Measurements from ENCODE around the gene TAGLN3. TPM values are rescaled to one million over a fixed set of nuclear protein-coding genes. Genes with fewer than 3 reads are reported as not detected.

TAGLN3 gene
- total RNA-seq, result under 1 TPM; 0.52 to 0.57 TPM

- POLR2A ChIA-PET, result no interaction called here
- CTCF ChIA-PET, result interaction anchor here (0.5 to 4.5 kb wide), 3 partner anchors 10 to 21 kb away, joined by 3 to 15 read pairs (median 6); no protein-coding TSS in a partner anchor
These were observed at the start of gene TAGLN3 for GRCh38 chr3:111998636-111999483. TAGLN3 (plus strand) TSS chr3:111998922; CDS start chr3:111999423, 501 bp downstream.

- POLR2A ChIA-PET, result no interaction called here
- CTCF ChIA-PET, result no interaction called here
These were observed 49.0 kb upstream of the TAGLN3 start for GRCh38 chr3:111949712-111950111.

- ChIA-PET POLR2A (no interaction called here), CTCF (interaction anchor here (1.0 kb wide), 1 partner anchor 233 kb away, joined by 3 read pairs; no protein-coding TSS in a partner anchor)
These were observed 47.7 kb upstream of the TAGLN3 start for GRCh38 chr3:111951032-111951431.

- CTCF ChIA-PET, result no interaction called here
- POLR2A ChIA-PET, result no interaction called here
These were observed 46.6 kb upstream of the TAGLN3 start for GRCh38 chr3:111952086-111952485.

DNA sequence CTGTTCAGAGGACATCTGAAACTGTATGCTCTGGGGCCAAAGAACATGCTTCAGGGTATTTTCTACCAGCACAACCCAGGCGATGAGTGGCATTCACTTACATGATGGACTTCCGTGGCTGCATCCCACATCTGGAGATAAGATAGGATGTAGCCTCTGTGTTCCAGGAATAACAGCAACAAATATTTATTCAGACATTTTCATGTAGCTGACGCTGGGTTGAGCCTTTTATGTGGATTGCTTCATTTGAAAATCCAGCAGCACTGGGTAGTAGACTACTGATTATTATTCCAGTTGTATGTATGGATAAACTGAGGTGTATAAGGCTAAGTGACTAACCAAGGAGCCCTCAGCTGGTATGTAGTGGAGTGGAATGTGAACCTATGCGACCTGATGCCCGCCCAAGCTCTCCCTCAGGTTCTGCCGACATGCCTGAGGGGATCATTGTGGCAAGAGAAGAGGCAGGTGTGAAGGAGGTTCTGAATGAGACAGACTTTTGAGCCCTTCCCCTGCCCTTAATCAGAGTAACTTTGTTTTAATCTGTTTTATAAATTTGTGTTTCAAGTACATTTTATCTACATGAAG lies 45.8 kb upstream of the TAGLN3 start:
- ChIA-PET CTCF (no interaction called here), POLR2A (no interaction called here)

DNA sequence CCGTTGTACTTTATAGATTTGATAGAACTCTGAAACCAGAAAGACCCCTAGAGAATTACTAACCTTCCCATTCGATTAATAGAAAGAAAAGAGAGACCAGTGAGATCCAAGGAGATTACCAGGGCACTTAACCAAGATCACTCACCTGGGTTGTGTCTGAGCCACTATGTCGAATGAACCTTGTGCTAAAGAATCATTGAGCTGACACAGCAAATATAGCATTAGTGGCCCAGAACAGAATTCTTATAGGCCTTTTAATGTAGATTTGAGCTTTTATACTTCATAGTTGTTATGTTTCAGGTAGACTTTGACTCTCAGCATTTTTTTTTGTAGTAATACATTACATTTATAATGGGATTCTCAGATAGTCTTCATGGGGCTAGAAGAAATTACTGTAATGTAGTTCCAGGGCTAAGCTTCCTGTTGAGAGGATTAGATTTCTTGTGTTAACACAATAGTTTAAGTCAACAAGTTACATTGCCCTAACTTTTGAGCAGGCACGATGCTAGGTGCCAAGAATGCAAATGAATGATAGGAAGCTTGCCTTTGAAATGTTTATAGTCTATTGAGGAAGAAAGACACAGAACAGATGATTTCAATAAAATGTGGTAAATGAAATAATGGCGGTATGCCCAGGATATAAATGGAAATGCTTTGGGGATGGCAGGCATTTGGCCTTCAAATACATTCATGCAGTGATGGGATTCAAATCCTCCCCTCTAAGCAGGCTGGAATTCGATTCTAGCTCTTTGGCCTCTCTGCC lies 44.3 kb upstream of the TAGLN3 start:
- ChIA-PET POLR2A (no interaction called here), CTCF (interaction anchor here (1.0 kb wide), 1 partner anchor 34 kb away, joined by 3 read pairs; no protein-coding TSS in a partner anchor)

DNA sequence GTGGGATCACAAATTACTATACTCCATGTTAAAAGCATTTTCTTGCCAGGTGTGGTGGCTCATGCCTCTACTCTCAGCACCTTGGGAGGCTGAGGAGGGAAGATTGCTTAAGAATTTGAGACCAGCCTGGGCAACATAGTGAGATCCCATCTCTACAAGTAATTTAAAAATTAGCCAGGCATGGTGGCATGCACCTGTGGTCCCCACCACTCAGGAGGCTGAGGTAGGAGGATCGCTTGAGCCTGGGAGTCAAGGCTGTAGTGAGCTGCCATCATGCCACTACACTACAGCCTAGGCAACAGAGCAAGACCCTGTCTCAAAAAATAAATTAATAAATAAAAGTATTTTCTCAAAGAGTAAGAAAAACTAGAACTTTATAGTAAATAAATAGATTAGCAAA lies 42.8 kb upstream of the TAGLN3 start:
- POLR2A ChIA-PET, result no interaction called here
- CTCF ChIA-PET, result no interaction called here

DNA sequence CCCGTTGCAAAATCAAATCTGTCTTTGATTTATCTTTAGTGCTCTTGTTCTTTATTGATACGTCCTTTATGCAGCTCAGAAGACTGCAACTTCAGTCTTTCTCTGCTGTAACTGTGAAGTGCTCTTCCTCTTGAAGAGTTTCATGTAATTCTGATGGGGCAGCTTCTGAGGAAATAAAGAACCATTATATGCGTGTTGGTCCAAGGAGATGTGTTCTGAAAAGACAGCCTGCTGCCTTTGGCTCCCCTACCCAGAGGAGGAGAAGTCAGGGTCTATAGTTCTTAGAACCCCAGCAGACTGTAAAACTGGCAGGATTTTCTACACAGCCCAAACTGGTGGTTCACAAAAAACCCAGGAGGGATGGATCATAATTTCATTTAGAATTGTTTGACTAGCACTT lies 42.3 kb upstream of the TAGLN3 start:
- POLR2A ChIA-PET, result no interaction called here
- CTCF ChIA-PET, result no interaction called here

GRCh38 chr3:111956995-111957734 lies 41.6 kb upstream of the TAGLN3 start:
- POLR2A ChIA-PET, result no interaction called here
- CTCF ChIA-PET, result interaction anchor here (0.7 kb wide), 1 partner anchor 19 kb away, joined by 3 read pairs; no protein-coding TSS in a partner anchor

- ChIA-PET CTCF (no interaction called here), POLR2A (no interaction called here)
These were observed 37.1 kb upstream of the TAGLN3 start for GRCh38 chr3:111961461-111962164.

DNA sequence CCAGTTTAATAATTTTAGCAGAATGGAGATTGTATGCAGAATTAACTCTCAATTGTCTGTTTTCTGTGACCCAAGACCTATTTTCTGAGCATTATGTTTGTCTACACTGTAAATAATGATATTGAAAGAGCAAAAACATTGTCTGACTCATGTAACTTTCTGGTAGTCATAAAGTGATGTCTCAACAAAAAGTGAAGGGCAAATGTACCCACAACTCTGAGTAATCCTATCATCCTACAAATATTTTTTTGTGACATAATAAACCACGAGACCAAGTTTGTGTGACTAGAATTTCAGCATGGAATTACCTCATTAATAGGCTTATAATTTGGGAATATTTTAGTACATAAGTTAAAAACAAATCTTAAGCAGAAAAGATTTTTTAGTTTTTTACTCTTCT lies 35.3 kb upstream of the TAGLN3 start:
- ChIA-PET CTCF (interaction anchor here (0.7 kb wide), 2 partner anchors 88 to 640 kb away, joined by 3 to 4 read pairs; no protein-coding TSS in a partner anchor), POLR2A (no interaction called here)

GRCh38 chr3:111965484-111965883 lies 33.2 kb upstream of the TAGLN3 start:
- ChIA-PET POLR2A (no interaction called here), CTCF (interaction anchor here (1.3 to 3.7 kb wide), 4 partner anchors 13 to 249 kb away, joined by 3 to 31 read pairs (median 11); partner anchors contain the start of gene ABHD10)

GRCh38 chr3:111967068-111967467 lies 31.7 kb upstream of the TAGLN3 start:
- POLR2A ChIA-PET, result no interaction called here

GRCh38 chr3:111967651-111968274 lies 31.0 kb upstream of the TAGLN3 start:
- POLR2A ChIA-PET, result no interaction called here
- CTCF ChIA-PET, result interaction anchor here (0.6 to 3.7 kb wide), 14 partner anchors 10 to 390 kb away, joined by 3 to 31 read pairs (median 4); partner anchors contain the start of gene ABHD10

More at GRCh38 chr3:111967068-111967467, 31.7 kb upstream of the TAGLN3 start:
- CTCF ChIA-PET, result interaction anchor here (0.7 to 3.7 kb wide), 12 partner anchors 11 to 298 kb away, joined by 3 to 31 read pairs (median 6); partner anchors contain the start of gene ABHD10

DNA sequence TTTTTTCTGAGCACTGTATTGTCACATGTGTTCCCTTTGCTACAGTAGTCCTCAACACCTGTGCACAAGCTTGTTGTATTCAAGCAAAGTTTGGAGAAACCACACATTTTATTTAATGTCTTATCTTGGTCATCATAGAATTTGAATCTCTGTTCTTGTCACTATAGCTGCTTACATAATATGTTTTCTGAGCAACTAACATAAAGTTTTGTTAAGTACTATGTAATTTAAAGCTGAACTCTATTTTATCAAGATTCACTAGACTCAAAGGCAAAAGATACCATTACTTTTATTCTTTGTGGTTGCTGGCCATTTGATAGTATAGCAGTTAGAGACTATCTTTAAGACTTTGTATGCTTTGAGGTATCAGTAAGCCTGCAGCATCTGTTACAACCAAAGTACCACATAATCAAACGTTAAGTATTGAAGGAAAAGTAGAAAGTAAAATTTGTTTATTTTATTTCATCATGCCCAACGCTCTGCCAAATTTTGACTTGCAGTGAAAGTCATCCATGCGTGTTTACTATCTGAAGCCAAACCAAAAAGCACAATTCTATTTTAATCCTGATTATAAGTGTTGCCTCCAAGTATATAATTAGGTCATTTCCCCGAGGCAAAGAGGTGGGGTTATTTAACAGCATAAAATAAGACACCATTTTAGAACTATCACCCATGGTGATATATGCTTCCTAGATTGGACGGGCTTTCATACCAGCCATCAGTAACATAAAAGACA lies 30.2 kb upstream of the TAGLN3 start:
- ChIA-PET POLR2A (no interaction called here), CTCF (interaction anchor here (0.6 to 3.7 kb wide), 14 partner anchors 9 to 391 kb away, joined by 3 to 31 read pairs (median 4); partner anchors contain the start of gene ABHD10)

- CTCF ChIA-PET, result interaction anchor here (0.7 to 1.4 kb wide), 2 partner anchors 43 to 110 kb away, joined by 3 to 4 read pairs; no protein-coding TSS in a partner anchor
- POLR2A ChIA-PET, result no interaction called here
These were observed 28.3 kb upstream of the TAGLN3 start for GRCh38 chr3:111970376-111970775.

GRCh38 chr3:111971533-111972130 lies 27.1 kb upstream of the TAGLN3 start:
- POLR2A ChIA-PET, result no interaction called here

More at GRCh38 chr3:111971533-111972130, 27.1 kb upstream of the TAGLN3 start:
- CTCF ChIA-PET, result interaction anchor here (0.6 kb wide), 1 partner anchor 354 kb away, joined by 3 read pairs; no protein-coding TSS in a partner anchor
